ENCODE data around the gene CNOT3.
"Not testable (repeated sequence)": the region's sequence is repeated elsewhere in the genome, so short reads cannot be mapped to it uniquely, and the experiment has no call there.

The CNOT3 gene

DNA sequence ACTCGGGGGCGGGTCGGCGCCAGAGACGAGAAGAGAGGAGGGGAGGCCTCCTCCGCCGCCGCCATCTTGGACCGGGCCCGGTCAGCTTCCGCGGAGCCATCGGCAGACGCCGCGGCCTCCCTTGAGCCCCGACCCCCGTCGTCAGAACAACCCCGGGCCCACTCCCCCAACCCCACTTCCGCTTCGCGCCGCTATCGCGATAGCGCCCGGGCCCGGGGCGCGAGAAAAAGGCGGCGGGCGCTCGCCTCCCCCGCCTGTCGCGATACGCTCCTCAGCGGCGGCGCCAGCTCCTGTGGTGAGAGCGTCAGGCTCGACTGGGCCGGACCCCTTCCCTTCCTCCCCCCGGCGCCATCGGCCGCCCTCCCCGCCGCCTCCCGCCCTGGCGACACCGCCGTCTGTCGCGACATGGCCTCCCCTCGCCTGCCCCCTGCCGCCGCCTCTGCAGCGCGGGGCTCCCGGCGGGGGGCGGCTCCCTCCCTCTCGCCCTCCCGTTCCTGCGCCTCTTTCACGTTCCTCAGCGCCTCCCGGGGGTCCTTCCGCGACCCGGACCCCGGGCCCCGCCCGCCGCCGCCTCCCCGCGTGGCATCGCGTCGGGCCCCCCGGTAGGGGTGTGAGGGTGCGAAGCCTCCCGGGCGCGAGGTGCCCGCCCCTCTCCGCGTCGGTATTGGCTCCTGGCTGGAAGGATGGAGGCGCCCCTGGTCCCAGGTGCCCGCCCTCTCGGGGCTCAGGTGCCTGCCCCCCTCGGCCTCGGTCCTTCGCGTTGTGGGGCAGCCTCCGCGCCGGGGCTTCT, at the start of gene CNOT3:
Gene CNOT3 (plus strand): TSS at position 64 of the 790 bp plus-strand sequence. CDS start 5,217 bp downstream, outside the sequence.
- peak within 1 kb of the TSS; percentile 79 for H3K4me3 ChIP-seq (ENCODE audit: low read length)
- TF ChIP-seq ZNF274 (IDR thresholded peaks at IDR 0.05; ENCODE audit: low read depth, low read length) = no peak

DNA sequence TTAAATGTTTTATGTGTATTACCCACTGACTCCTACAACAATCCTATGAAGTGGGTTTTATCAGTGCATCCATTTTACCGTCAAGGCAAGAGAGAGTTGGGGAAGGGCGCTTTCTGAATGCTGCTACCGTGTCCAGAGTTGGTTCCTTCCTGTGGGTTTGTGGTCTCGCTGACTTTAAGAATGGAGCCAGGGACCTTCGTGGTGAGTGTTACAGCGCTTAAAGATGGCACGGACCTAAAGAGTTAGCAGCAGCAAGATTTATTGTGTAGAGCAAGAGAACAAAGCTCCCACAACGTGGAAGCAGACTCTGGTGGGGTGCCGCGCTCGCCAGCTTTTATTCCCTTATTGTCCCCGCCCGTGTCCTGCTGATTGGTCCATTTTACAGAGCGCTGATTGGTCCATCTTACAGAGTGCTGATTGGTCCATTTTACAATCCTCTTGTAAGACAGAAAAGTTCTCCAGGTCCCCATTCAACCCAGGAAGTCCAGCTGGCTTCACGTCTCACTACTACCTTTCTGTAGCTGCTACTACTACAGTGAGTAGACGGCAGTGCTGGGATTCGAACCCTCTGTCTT, 43.0 kb upstream of the CNOT3 start:
- TF ChIP-seq ZNF274 (IDR thresholded peaks at IDR 0.05; ENCODE audit: low read depth, low read length) = no peak
- no peak overlapping the region for H3K4me3 ChIP-seq (ENCODE audit: low read length)

DNA sequence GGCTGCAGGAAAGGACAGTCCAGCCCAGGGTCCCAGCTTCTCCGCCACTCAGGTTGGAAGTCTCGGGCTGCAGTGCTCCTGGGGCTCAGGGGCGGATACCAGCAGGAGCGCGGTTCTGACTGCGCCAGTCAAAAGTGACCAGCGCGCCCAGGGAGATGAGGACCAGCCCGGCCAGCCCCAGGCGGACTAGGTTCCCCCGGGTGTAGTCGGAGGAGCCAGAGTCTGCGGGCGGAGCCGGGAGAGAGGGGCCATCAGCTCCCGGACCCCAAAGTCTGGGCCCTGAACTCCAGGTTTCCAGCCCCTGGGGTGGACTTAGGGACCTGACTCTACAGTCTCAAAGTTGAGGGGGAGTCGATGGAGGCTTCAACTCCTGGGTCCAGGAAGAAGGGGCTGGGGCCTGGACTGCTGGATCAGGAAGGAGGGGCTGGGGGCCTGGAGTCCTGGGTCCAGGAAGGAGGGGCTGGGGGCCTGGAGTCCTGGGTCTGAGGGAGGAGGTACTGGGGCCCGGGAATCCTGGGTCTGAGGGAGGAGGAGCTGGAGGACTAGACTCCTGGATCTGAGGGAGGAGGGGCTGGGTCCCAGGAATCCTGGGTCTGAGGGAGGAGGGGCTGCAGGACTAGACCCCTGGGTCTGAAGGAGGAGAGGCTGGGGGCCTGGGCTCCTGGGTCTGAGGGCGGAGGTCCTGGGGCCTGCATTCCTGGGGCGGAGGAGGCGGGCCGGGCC, 42.3 kb upstream of the CNOT3 start:
- no peak overlapping the region; the same call in 1 of the 2 replicates for H3K4me3 ChIP-seq (ENCODE audit: low read length)

DNA sequence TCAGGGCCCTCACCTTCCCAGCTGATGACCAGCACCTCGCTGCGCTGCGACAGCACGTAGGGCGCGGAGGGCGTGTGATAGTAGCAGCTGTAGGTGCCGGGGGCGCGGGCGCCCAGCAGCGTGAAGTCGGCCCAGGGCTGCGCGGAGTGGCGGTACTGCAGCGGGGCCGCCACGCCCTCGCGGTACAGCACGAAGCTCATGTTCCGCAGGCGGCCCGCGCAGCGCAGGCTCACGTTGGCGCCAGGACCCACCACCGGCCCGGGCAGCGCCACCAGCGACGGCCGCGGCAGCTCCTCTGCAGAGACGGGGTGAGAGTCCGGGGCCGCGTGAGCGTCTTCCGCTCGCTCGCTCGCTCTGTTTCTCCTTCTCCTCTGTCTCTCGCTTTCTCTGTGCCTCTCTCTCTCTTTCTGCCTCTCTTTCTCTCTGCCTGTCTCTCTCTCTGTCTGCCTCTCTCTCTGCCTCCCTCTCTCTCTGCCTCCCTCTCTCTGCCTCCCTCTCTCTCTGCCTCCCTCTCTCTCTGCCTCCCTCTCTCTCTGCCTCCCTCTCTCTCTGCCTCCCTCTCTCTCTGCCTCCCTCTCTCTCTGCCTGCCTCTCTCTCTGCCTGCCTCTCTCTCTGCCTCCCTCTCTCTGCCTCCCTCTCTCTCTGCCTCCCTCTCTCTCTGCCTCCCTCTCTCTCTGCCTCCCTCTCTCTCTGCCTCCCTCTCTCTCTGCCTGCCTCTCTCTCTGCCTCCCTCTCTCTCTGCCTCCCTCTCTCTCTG, 41.5 kb upstream of the CNOT3 start:
- H3K4me3 ChIP-seq (ENCODE audit: low read length) = not testable (repeated sequence)

More for the DNA sequence above, 42.3 kb upstream of the CNOT3 start:
- no peak for TF ChIP-seq ZNF274 (IDR thresholded peaks at IDR 0.05; ENCODE audit: low read depth, low read length)

DNA sequence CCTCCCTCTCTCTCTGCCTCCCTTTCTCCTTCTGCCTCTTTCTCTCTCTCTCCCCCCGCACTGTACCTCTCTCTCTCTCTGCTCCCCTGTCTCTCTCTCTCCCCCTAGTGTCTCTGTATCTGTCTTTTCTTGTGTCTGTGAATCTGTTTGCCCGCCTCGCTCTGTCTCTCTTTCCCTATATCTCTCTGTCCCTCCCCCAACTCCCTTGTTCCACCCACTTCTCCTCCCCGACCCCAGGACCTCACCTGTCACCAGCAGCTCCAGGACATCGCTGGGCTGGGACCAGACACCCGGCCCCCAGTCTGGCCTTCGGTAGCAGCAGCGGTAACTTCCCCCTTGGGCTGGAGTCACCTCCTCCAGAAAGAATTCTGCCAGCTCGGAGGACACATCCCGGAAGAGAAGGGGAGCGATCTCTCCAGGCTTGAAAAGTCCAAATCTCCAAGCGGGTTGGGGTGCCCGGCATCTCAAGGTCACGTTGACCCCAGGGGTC, 40.9 kb upstream of the CNOT3 start:
- H3K4me3 ChIP-seq (ENCODE audit: low read length) = no peak overlapping the region
- no peak for TF ChIP-seq ZNF274 (IDR thresholded peaks at IDR 0.05; ENCODE audit: low read depth, low read length)

DNA sequence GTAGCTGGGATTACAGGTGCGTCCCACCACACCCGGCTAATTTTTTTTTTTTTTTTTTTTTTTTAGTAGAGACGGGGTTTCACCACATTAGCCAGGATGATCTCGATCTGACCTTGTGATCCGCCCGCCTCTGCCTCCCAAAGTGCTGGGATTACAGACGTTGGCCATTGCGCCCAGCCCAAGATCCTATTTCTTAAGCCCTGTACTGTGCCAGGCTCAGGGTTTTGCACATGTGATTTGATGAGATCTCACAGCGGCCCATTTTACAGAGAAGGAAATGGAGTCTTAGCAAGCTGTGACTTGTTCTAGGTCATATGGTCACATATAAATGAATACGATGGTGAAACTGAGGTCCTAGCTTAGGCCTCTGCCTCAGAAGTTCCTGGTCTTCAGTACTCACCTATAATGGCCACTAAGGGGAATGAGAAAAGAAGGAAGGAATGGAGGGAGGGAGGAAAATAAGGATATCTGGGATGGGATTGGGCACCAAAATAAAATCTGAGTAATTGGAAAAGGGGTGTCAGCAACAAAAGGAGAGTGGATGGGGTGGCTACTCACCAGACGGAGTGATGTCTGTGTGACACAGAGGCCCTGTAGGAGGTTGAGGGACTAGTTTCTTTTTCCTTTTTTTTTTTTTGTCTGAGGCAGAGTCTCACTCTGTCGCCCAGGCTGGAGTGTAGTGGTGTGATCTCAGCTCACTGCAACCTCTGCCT, 38.2 kb upstream of the CNOT3 start:
- no peak overlapping the region for H3K4me3 ChIP-seq (ENCODE audit: low read length)
- no peak for TF ChIP-seq ZNF274 (IDR thresholded peaks at IDR 0.05; ENCODE audit: low read depth, low read length)

DNA sequence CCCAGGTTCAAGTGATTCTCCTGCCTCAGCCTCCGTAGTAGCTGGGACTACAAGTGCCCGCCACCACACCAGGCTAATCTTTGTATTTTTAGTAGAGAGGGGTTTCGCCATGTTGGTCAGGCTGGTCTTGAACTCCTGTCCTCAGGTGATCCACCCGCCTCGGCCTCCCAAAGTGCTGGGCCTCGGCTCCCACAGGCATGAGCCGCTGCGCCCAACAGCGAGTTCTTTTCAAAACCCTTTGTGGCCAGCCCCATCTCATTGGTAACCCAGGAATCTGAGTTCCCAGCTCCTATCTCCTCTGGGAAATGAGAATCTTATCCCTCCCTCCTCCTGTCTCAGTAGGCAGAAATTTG, 37.7 kb upstream of the CNOT3 start:
- H3K4me3 ChIP-seq (ENCODE audit: low read length) = not testable (repeated sequence)

DNA sequence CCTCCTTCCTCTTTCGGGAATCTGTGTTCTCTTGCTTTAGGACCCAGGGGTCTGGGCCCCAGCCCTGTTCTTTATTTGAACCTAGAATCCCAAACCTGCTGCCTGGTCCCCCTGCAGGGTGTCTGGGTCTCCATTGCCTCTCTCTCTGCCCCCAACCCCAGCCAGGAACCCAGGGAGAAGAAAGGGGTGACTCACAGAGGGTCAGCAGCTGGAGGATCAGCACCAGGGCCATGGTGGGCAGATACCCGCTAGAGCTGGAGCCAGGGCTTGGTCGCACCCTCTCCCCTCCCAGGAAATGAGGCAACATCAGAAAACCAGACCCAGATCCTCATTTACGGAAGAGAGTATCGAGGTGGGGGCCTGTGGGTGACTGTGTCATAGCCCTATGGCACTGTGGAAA, 37.0 kb upstream of the CNOT3 start, which contains the start of gene OSCAR:
Gene OSCAR (minus strand): TSS at position 243 of the 400 bp plus-strand sequence. CDS start 11 bp downstream, at position 232.
- TF ChIP-seq ZNF274 (IDR thresholded peaks at IDR 0.05; ENCODE audit: low read depth, low read length) = no peak
- no peak within 1 kb of the TSS for H3K4me3 ChIP-seq (ENCODE audit: low read length)

DNA sequence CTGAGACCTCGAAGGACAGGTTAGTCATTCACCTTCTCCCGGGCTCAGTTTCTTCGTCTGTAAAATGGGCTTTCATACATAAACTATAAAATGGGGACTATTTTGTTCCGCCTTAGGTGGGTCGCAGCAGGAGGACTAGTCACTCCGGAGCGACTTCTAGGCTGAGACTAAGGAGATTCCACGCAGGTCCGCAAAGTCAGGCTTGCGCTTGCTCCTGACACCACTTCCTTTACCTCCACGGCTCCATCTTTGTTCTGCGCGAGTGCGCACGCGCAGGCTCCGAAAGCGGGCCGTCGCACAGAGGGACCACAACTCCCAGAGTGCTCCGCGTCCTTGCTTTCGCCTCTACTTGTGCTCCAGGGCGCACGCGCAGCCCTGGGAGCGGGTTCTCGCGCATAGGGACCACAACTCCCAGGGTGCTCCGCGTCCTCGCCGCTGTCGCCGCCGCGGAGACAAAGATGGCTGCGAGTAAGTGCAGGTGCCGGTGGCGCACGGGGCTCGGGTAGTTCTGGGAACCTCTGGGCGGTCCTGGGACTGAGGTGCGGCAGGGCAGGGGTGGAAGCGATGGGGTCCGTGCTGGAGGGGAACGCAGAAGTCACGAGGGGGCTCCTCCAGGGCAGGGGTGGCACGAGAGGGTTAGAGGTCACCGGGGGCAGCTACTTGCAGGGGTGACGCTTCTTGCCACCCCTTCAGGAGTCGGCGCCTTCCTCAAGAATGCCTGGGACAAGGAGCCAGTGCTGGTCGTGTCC, 35.0 kb upstream of the CNOT3 start, which contains the start of gene NDUFA3:
Gene NDUFA3 (plus strand): TSS at position 435 of the 749 bp plus-strand sequence. CDS start 24 bp downstream, at position 459.
- no peak for TF ChIP-seq ZNF274 (IDR thresholded peaks at IDR 0.05; ENCODE audit: low read depth, low read length)
- H3K4me3 ChIP-seq (ENCODE audit: low read length) = peak within 1 kb of the TSS; percentile 79

DNA sequence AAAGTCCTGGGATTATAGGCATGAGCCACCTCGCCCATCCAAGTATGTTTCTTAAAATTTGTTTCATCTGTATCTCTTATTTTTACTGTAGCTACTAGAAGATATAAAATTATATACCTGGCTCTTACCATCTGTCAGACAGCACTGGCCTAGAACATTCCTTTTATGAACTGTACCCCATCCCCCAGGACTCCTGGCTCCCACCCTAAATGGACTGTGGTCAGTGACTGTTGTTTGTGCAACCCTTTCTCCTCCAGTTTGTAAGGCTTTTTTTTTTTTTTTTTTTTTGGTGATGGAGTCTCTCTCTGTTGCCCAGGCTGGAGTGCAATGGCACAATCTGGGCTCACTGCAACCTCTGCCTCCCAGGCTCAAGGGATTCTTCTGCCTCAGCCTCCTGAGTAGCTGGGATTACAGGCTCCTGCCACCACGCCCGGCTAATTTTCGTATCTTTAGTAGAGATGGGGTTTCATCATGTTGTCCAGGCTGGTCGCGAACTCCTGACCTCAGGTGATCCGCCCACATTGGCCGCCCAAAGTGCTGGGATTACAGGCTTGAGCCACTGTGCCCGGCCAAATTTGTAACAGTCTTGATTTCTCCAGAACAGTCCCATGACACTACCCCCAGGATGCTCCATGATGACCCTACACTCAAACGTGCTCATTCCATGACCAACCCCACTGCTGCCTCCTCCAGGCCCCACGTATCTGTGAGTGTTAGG, 32.4 kb upstream of the CNOT3 start:
- TF ChIP-seq ZNF274 (IDR thresholded peaks at IDR 0.05; ENCODE audit: low read depth, low read length) = no peak
- H3K4me3 ChIP-seq (ENCODE audit: low read length) = no peak overlapping the region

DNA sequence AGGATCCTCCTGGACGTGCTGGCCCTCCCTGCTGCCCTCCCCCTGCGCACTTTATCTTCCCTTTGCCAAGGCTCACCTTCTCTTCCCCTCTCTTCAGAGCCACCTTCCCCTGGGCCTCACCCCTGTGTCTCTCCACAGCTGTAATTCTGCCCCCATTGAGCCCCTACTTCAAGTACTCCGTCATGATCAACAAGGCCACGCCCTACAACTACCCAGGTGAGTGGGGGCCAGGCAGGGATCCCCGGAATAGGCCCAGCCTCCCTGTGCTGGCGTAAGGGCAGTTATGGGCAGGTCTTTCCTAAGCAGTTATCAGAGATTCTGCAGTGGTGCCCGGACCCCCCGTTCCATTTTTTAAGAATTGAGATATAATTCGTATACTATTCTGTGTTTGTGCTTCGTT, 31.8 kb upstream of the CNOT3 start:
- H3K4me3 ChIP-seq (ENCODE audit: low read length) = no peak overlapping the region
- TF ChIP-seq ZNF274 (IDR thresholded peaks at IDR 0.05; ENCODE audit: low read depth, low read length) = no peak

DNA sequence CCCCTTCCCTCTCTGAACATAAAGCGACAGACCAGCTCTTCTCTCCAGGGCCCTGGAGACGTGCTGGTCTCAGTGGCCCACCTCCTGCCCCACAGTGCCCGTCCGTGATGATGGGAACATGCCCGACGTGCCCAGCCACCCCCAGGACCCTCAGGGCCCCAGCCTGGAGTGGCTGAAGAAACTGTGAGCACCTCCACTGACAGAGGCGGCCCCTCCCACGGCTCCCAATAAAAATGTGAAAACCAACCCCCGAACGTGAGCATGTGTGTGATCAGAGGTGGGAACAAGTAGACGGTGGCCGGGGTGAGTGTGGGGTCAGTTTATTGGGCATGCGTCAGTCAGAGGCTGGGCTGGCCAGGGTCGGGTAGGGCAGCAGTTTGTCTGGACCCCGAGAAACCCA, 30.8 kb upstream of the CNOT3 start:
- no peak for TF ChIP-seq ZNF274 (IDR thresholded peaks at IDR 0.05; ENCODE audit: low read depth, low read length)
- no peak overlapping the region for H3K4me3 ChIP-seq (ENCODE audit: low read length)
